Gastrocnemius medialis (tissue), 4 donors: Measurements from ENCODE around the gene WDR49. TPM values are rescaled to one million over a fixed set of nuclear protein-coding genes. Genes with fewer than 3 reads are reported as not detected.

Experiments
- ATAC-seq, 2 donors: fragments of 150-250 bp; one replicate each; pipeline ENCODE4 v1.9.1; 2016
- DNase-seq, 2 donors: peaks; one replicate each; pipeline ENCODE4 v3.0.0-alpha.2; 2019
- H3K27ac ChIP-seq, 4 donors: fragments of 200-600 bp; sonication (generic); 1 replicate in 1 of 4; 2 replicates in 3 of 4; pipeline ENCODE4 v1.5.1; 2016 to 2018; ENCODE audit warnings: mild to moderate bottlenecking in 2 of 4, moderate library complexity in 1 of 4
- H3K27me3 ChIP-seq, 3 donors: fragments of 200-600 bp; sonication (generic) in 2 of 3; 1 replicate in 1 of 3; 2 replicates in 2 of 3; pipeline versions ENCODE4 v1.5.1 to v1.6.0; 2016 to 2019; ENCODE audit warnings: mild to moderate bottlenecking in 1 of 3, moderate library complexity in 1 of 3
- H3K36me3 ChIP-seq, 2 donors: fragments of 200-600 bp; sonication (generic) in 1 of 2; one replicate each; pipeline ENCODE4 v1.5.1; 2017 to 2018
- H3K4me1 ChIP-seq, 2 donors: fragments of 200-600 bp; sonication (generic) in 1 of 2; one replicate each; pipeline ENCODE4 v1.5.1; 2016 to 2017; ENCODE audit warnings: mild to moderate bottlenecking in 2 of 2
- H3K4me3 ChIP-seq, 4 donors: fragments of 200-600 bp; sonication (generic) in 3 of 4; 1 replicate in 1 of 4; 2 replicates in 3 of 4; pipeline ENCODE4 v1.5.1; 2016 to 2019; ENCODE audit warnings: mild to moderate bottlenecking in 2 of 4
- H3K9me3 ChIP-seq, 3 donors: fragments of 200-600 bp; sonication (generic) in 2 of 3; 1 replicate in 1 of 3; 2 replicates in 2 of 3; pipeline ENCODE4 v1.5.1; 2016 to 2019
- POLR2A ChIP-seq, 2 donors: fragments of 450-650 bp; IDR thresholded peaks; one replicate each; pipeline ENCODE4 v1.6.1; 2017; ENCODE audit warnings: antibody characterized with exemption in 2 of 2, mild to moderate bottlenecking in 2 of 2, moderate library complexity in 2 of 2
- in situ Hi-C, 4 donors: fragments of 200-750 bp; cut with MboI; loops; one replicate each; pipeline versions ENCODE4 v1.15.0 to v1.8.0; 2017; ENCODE audit warnings: low sequenced_read_pairs in 4 of 4
- intact Hi-C: fragments of 100-400 bp; cut with DNase I; formaldehyde crosslinking; loops from one replicate; pipeline ENCODE4 v1.15.1; 2023; ENCODE audit warnings: low total_unique reads
- total RNA-seq, 4 donors: library from RNA; depleted of rRNA; stranded (reverse); fragments of >200 nt; gene quantifications; one replicate each; pipeline versions ENCODE4 v1.1.0 to v1.2.3, GENCODE V29; 2016
- TF ChIP-seq, protein P1 (sequence below), 5 experiments: fragments of 450-650 bp in 3 of 5; fragments of 200-600 bp in 2 of 5; sonication (generic) in 2 of 5; IDR thresholded peaks in 4 of 5; conservative IDR thresholded peaks in 1 of 5; 1 replicate in 4 of 5; 2 replicates in 1 of 5; pipeline ENCODE4 v1.5.1; 2016 to 2019; ENCODE audit warnings: antibody characterized with exemption in 5 of 5, mild to moderate bottlenecking in 3 of 5, moderate library complexity in 3 of 5

The WDR49 gene
- total RNA-seq, 4 donors from 2014 or later = 0.29 to 1.2 (median 0.68) TPM

DNA sequence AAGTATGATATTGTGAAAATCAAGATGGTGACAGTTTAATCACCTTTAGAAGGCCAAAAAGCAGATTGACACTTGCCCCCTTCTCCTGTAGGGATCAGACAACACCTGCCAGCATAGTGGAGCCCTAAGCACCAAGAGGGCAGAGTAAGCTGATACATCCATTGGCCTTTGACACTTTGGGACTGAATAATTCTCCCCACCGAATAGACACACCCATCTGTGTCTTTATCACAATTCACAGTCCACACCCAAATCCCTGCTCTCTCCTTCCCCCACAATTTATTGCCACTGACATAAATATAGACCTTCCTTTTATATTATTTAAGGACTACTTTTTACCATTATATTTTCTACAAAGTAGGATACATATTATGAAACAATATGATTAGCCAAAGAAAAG lies 3.1 kb upstream of the WDR49 start:
- ATAC-seq (no peak), DNase-seq (no peak)
- intact Hi-C loops = no loop called here
- H3K9me3 ChIP-seq = no peaks in the 10 kb centered on the region
- no peaks in the 10 kb centered on the region for H3K27me3 ChIP-seq
- H3K27ac ChIP-seq = no peak overlapping the region
- in situ Hi-C loops = no loop called here
- H3K4me3 ChIP-seq = no peak overlapping the region
- TF ChIP-seq POLR2A (IDR thresholded peaks at IDR 0.05) = no peak
- TF ChIP-seq, protein P1, sequence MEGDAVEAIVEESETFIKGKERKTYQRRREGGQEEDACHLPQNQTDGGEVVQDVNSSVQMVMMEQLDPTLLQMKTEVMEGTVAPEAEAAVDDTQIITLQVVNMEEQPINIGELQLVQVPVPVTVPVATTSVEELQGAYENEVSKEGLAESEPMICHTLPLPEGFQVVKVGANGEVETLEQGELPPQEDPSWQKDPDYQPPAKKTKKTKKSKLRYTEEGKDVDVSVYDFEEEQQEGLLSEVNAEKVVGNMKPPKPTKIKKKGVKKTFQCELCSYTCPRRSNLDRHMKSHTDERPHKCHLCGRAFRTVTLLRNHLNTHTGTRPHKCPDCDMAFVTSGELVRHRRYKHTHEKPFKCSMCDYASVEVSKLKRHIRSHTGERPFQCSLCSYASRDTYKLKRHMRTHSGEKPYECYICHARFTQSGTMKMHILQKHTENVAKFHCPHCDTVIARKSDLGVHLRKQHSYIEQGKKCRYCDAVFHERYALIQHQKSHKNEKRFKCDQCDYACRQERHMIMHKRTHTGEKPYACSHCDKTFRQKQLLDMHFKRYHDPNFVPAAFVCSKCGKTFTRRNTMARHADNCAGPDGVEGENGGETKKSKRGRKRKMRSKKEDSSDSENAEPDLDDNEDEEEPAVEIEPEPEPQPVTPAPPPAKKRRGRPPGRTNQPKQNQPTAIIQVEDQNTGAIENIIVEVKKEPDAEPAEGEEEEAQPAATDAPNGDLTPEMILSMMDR (IDR thresholded peaks at IDR 0.05 in 4 of 5, conservative IDR thresholded peaks at IDR 0.05 in 1 of 5) = no peak
- H3K36me3 ChIP-seq = no peaks in the 10 kb centered on the region
- no peaks in the 10 kb centered on the region for H3K4me1 ChIP-seq

DNA sequence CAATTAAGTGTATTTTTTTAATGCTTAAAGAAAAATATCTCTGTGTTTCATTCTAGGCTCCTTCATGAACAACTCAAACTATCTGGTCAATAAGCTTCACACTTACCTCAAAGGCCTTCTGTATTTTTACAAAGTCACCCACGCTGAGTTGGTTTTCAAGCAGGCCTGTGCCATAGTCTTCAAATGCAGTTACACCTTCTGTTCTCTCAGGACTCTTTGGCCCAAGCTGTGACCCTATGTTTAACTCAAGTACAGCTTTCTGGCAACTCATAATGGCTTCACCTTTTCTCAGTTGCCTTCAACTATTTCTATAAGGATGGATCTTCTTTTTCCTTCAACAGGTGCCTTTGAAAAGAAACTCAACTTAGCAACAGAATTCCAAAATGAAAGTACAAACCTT lies 587 bp downstream of the WDR49 start:
- no peak for DNase-seq
- no peak overlapping the region for H3K27ac ChIP-seq
- no peaks in the 10 kb centered on the region for H3K9me3 ChIP-seq
- H3K4me3 ChIP-seq = no peak overlapping the region
- in situ Hi-C loops = no loop called here
- no peaks in the 10 kb centered on the region for H3K4me1 ChIP-seq
- intact Hi-C loops = no loop called here
- H3K27me3 ChIP-seq = no peaks in the 10 kb centered on the region
- H3K36me3 ChIP-seq = no peaks in the 10 kb centered on the region
- ATAC-seq = no peak
- TF ChIP-seq, protein P1 (IDR thresholded peaks at IDR 0.05 in 4 of 5, conservative IDR thresholded peaks at IDR 0.05 in 1 of 5) = no peak
- no peak for TF ChIP-seq POLR2A (IDR thresholded peaks at IDR 0.05)

DNA sequence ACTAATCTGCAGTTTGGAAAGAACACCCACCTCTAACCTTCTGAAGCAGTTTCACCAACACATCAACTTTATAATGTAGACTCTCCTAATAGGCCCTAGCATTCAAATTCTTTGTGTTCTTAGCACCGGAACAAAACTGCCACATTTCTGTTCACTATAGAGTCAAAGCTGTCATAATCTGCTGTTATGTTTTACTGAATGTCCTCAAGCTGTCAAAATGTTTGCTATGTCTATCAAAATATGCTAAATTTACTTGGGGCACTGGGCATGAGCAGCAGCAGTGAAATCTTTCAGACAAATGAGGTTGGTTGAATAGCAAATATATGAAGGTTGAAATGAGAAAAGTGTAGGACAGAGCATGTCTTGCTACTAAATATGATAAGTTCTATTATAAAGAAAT lies 1.9 kb downstream of the WDR49 start:
- DNase-seq (no peak), ATAC-seq (no peak)
- no peak for TF ChIP-seq POLR2A (IDR thresholded peaks at IDR 0.05)
- TF ChIP-seq, protein P1 (IDR thresholded peaks at IDR 0.05 in 4 of 5, conservative IDR thresholded peaks at IDR 0.05 in 1 of 5) = no peak
- no peaks in the 10 kb centered on the region for H3K36me3 ChIP-seq
- H3K4me3 ChIP-seq = no peak overlapping the region
- in situ Hi-C loops = no loop called here
- H3K27ac ChIP-seq = no peak overlapping the region
- H3K4me1 ChIP-seq = no peaks in the 10 kb centered on the region
- no peaks in the 10 kb centered on the region for H3K9me3 ChIP-seq
- intact Hi-C loops = no loop called here
- H3K27me3 ChIP-seq = no peaks in the 10 kb centered on the region

DNA sequence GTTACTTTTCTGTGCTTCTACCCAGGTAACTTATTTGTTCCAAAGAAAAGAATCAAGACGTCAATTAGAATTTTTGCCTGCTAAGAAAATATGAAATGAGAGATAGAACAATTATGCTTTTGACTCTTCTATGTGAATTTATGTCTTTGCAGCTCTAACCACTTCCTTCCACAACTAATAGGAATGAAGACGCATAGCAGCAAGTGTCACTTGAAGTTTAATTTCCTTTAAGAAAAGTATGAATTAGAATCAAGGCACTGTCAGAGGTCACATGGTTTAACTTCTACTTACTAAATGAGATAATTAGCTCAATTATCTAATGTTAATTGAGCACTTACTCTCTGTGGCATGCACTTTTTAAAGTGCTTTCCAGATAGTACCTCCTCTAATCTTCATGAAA lies 3.3 kb downstream of the WDR49 start:
- Histone ChIP-seq H3K27me3 (no peaks in the 10 kb centered on the region), H3K4me3 (no peak overlapping the region), H3K4me1 (no peaks in the 10 kb centered on the region), H3K27ac (no peak overlapping the region), H3K36me3 (no peaks in the 10 kb centered on the region), H3K9me3 (no peaks in the 10 kb centered on the region)
- intact Hi-C loops (no loop called here), in situ Hi-C loops (no loop called here)
- no peak for TF ChIP-seq POLR2A (IDR thresholded peaks at IDR 0.05)
- TF ChIP-seq, protein P1 (IDR thresholded peaks at IDR 0.05 in 4 of 5, conservative IDR thresholded peaks at IDR 0.05 in 1 of 5) = no peak
- ATAC-seq = no peak
- DNase-seq = no peak

DNA sequence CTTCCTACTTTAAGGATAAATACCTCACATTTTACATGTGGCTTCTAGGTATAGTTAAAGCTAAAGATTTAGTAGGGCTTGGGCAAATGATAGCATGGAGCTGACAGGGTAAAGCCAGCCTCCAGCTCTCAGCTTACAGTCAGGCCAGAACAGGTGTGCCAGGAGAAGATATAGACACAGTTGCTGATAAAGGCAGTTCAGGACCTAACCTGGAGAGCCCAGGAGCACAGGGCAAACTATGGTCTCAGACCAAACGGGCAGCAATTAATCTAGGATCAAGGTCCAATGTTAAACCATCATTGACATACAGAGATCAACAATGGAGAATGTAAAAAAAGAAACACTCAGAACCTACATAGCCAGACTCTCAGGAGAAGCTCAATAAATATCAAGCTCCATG lies 4.0 kb downstream of the WDR49 start:
- Histone ChIP-seq H3K36me3 (no peaks in the 10 kb centered on the region), H3K4me1 (no peaks in the 10 kb centered on the region), H3K27me3 (no peaks in the 10 kb centered on the region), H3K4me3 (no peak overlapping the region), H3K27ac (no peak overlapping the region), H3K9me3 (no peaks in the 10 kb centered on the region)
- no peak for TF ChIP-seq POLR2A (IDR thresholded peaks at IDR 0.05)
- TF ChIP-seq, protein P1 (IDR thresholded peaks at IDR 0.05 in 4 of 5, conservative IDR thresholded peaks at IDR 0.05 in 1 of 5) = no peak
- in situ Hi-C loops = no loop called here
- intact Hi-C loops = no loop called here
- no peak for ATAC-seq
- no peak for DNase-seq
